ENCODE measurements around the gene KANK4.

The KANK4 gene

GRCh38 chr1:62209931-62210595 lies 109.2 kb downstream of the KANK4 start:
- no peak overlapping the region for H3K4me3 ChIP-seq (ENCODE audit: low read depth, low read length)
- TF ChIP-seq POLR2A (IDR thresholded peaks at IDR 0.05; ENCODE audit: extremely low read depth, insufficient read length) = no peak
- TF ChIP-seq CTCF (IDR thresholded peaks at IDR 0.05; ENCODE audit: low read depth, low read length) = no peak
- no peak for TF ChIP-seq MAX (IDR thresholded peaks at IDR 0.05; ENCODE audit: low read depth, low read length)
- no peak for TF ChIP-seq MYC (IDR thresholded peaks at IDR 0.05; ENCODE audit: low read depth, low read length)
- DNase-seq (ENCODE audit: low read depth) = no peak

GRCh38 chr1:62208970-62209369 lies 110.3 kb downstream of the KANK4 start:
- DNase-seq (ENCODE audit: low read depth) = no peak
- TF ChIP-seq MYC (IDR thresholded peaks at IDR 0.05; ENCODE audit: low read depth, low read length) = no peak
- TF ChIP-seq MAX (IDR thresholded peaks at IDR 0.05; ENCODE audit: low read depth, low read length) = no peak
- TF ChIP-seq POLR2A (IDR thresholded peaks at IDR 0.05; ENCODE audit: extremely low read depth, insufficient read length) = no peak
- TF ChIP-seq CTCF (IDR thresholded peaks at IDR 0.05; ENCODE audit: low read depth, low read length) = no peak
- H3K4me3 ChIP-seq (ENCODE audit: low read depth, low read length) = no peak overlapping the region

- H3K4me3 ChIP-seq (ENCODE audit: low read depth, low read length) = no peak overlapping the region
- no peak for DNase-seq (ENCODE audit: low read depth)
- TF ChIP-seq MYC (IDR thresholded peaks at IDR 0.05; ENCODE audit: low read depth, low read length) (no peak), MAX (IDR thresholded peaks at IDR 0.05; ENCODE audit: low read depth, low read length) (no peak), POLR2A (IDR thresholded peaks at IDR 0.05; ENCODE audit: extremely low read depth, insufficient read length) (no peak), CTCF (IDR thresholded peaks at IDR 0.05; ENCODE audit: low read depth, low read length) (no peak)
Measured at GRCh38 chr1:62208087-62208486, 111.1 kb downstream of the KANK4 start.

- no peak for DNase-seq (ENCODE audit: low read depth)
- TF ChIP-seq POLR2A (IDR thresholded peaks at IDR 0.05; ENCODE audit: extremely low read depth, insufficient read length) = no peak
- TF ChIP-seq MYC (IDR thresholded peaks at IDR 0.05; ENCODE audit: low read depth, low read length) = no peak
- TF ChIP-seq CTCF (IDR thresholded peaks at IDR 0.05; ENCODE audit: low read depth, low read length) = no peak
- no peak for TF ChIP-seq MAX (IDR thresholded peaks at IDR 0.05; ENCODE audit: low read depth, low read length)
- H3K4me3 ChIP-seq (ENCODE audit: low read depth, low read length) = no peak overlapping the region
Measured at GRCh38 chr1:62207187-62207586, 112.0 kb downstream of the KANK4 start.

GRCh38 chr1:62198781-62199125 lies 120.5 kb downstream of the KANK4 start:
- TF ChIP-seq CTCF (IDR thresholded peaks at IDR 0.05; ENCODE audit: low read depth, low read length) (no peak), MAX (IDR thresholded peaks at IDR 0.05; ENCODE audit: low read depth, low read length) (no peak)
- H3K4me3 ChIP-seq (ENCODE audit: low read depth, low read length) = no peak overlapping the region
- no peak for DNase-seq (ENCODE audit: low read depth)
